ENCODE measurements around the gene CCDC60.

The CCDC60 gene

DNA sequence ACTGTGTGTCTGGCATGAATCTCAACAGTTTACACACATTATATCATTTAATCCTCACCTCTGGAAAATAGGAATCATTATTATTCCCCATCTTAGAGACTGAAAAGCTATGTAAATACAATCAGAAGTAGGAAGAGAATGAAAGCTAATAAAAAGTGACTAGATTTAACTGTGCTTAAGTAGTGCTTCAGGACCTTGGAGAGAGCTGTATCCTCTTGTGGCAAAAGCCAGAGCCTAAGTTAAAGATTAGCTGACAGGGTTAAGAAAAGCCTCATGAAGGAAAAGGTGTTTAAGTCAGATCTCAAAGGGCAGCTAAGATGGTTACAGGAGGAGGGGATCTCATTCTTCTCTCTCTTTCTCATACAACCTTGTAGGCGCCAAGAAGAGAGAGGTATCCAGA is 193.7 kb downstream of the CCDC60 start:
- DNase-seq (ENCODE audit: low read depth, low spot score), result no peak

DNA sequence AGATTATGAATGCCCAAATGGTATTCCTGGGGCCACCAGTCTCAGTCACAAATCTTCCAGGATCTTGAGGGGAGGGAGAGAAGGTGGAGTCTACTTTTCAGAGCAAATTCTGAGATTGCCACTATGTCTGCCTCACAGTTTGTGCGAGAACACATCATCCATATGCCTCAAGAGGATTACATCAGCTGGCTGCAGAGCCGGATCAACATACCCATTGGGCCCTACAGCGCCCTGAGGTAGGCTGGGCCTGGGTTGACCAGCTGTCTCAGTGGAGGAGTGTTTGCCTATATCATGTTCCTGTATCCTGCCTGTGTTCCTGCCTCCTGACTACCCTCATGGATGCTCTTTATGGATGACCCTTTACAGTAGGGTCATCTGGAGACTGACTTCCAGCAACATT is 205.9 kb downstream of the CCDC60 start:
- DNase-seq (ENCODE audit: low read depth, low spot score), result no peak

DNA sequence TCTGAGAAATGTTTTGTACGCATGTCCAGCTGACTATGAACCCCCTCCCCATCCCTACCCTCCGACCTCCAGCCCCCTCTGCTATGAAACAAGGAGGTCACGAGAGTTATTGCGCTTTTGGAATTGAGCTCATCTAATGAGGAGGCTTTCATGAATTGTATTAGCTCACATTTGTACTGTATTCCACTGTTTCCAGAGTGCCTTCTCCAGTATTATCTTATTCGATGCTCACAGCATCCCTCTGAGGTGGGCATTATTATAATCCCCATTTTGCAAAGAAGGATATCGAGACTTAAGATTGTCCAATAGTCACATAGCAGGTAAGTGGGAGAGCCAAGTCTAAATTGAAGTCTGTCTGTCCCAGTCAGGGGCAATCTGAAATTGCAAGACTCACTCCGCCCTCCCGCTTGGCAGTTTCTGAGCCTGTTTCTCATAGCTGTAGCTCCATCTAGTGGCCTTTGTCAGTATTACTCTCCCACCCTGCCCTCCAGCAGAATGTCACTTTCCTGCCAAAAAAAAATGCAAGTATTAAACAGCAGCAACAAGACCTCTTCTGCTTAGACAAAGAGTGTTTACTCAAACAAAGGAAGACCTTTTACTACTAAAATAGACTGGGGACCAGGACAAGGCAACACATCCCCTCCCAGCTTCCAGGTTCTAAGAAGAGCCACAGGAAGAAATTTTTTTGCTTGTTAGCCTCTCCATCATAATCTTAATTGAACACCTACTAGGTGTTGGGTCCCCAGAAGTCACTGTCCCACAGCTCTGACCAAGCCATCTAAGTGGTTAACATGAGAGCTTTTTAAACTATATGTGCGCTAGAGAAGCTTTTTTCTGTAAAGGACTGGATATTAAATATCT is 210.5 kb downstream of the CCDC60 start:
- peak; percentile 50 for DNase-seq (ENCODE audit: low read depth, low spot score)

DNA sequence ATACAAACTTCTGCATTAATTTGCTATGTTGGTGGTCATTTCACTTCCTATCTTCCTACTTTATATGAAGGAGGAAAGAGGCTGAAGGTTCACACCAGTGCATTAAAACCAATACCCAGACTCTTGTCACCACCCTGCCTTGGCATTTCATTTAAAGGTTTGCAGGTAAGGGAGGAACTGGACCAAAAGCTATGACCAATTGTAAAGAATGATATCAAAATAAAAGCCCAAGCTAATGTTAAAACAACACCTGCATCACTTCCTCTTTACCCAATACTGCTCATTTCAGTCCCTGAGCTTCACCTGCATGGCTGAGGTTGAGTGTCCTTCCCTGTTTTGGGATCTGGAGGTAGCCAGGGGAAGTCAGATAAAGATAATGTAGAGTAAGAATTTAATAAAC is 211.8 kb downstream of the CCDC60 start:
- no peak for DNase-seq (ENCODE audit: low read depth, low spot score)

DNA sequence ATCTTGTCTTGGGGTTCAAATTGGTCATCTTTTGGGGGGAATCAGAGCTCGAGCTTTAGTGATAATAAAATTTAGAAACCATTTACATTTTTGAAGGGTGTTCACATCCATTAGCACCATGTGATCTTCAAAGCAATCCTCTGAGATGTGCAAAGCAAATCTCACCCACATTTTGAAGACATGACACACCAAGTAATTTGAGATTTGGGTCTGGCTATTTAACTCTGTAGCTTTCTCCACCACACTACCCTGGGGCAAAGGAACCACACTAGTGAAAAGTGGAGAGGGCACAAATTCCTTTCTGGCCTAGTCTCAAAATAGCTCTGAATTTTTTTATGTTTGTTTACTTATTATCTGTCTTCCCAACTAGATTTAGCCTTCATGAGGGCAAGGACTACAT is 212.5 kb downstream of the CCDC60 start:
- no peak for DNase-seq (ENCODE audit: low read depth, low spot score)

DNA sequence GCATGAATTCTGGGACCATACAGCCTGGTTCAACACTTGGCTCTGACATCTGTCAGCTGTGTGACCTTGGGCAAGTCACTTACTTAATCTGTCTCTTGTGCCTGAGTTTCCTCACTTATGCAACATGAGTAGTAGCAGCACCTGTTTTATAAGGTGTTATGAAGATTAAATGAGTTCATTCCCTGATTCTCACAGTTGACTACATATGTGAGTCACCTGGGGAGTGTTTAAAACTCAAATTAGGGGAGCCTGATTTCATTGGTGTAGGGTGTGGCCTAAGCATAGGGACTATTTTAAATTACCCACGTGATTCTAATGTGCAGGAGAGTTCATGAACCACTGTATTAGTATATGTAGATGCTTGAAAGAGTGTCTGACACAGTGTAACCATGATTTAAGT is 222.3 kb downstream of the CCDC60 start:
- DNase-seq (ENCODE audit: low read depth, low spot score), result no peak

DNA sequence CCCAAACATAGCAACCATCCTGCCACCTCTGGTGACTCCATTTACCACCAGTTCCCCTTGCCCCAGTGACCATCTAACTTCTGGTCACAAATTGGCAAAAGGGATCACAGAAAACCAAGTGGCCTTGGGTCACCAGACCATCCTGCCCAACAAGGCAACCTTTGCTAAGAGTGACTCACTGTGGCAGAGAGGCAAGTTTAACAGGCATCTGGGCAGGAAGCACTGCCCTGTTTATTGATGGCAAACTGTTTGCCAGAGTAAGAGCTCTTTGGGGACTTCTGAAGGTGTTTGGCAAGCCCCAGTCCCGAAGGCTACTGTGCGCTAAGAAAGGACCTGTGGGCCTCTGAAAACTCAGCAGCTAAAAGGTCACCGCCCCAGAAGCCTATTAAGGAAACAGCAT is 230.9 kb downstream of the CCDC60 start:
- no peak for DNase-seq (ENCODE audit: low read depth, low spot score)

DNA sequence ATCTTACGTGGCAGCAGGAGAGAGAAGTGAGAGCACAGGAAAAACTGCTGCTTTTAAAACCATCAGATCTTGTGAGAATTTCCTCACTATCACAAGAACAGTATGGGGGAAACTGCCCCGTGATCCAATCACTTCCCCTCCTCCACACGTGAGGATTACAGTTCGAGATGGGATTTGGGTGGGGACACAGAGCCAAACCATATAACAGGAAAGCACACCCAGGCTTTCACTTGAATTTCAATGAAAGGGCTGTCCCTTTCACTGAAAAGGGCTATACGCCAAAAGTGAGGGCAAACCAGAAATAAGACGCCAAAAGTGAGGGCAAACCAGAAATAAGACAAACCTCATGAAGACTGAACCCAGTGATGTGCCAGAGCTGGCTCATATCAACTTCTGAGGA is 236.2 kb downstream of the CCDC60 start:
- DNase-seq (ENCODE audit: low read depth, low spot score), result no peak

DNA sequence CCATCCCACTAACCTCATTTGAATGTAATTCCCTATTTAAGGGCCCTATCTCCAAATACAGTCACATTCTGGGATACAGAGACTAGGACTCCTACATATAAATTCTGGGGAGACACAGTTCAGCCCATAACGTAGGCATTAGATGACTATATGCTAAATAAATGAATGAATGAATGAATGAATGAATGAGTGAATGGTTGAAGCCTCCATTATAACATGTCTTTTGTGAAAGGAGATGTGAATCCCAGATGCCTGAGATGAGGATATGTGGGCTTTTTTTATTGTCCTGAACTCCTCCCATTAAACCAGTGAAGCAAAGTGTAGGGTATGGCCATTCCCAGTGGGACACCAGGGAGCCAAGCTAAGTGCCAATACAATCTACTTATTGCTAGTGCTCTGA is 238.6 kb downstream of the CCDC60 start:
- no peak for DNase-seq (ENCODE audit: low read depth, low spot score)

DNA sequence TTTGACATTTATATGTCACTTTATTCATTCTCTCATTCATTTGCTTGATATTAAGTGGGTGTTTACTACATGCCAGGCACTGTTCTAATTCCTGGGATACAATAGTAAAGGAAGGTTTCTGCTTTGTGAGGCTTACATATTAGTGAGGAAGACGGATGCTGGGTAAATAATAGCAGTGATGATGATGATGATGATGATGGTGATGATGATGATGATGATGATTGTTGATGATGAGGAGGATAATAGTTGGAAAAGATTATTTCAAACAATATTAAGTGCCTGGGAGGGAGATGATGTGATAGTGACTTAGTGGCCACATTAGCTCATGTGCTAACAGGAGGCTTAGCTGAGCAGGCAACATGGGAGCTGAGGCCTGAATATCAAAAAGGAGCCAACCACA is 239.7 kb downstream of the CCDC60 start:
- no peak for DNase-seq (ENCODE audit: low read depth, low spot score)

DNA sequence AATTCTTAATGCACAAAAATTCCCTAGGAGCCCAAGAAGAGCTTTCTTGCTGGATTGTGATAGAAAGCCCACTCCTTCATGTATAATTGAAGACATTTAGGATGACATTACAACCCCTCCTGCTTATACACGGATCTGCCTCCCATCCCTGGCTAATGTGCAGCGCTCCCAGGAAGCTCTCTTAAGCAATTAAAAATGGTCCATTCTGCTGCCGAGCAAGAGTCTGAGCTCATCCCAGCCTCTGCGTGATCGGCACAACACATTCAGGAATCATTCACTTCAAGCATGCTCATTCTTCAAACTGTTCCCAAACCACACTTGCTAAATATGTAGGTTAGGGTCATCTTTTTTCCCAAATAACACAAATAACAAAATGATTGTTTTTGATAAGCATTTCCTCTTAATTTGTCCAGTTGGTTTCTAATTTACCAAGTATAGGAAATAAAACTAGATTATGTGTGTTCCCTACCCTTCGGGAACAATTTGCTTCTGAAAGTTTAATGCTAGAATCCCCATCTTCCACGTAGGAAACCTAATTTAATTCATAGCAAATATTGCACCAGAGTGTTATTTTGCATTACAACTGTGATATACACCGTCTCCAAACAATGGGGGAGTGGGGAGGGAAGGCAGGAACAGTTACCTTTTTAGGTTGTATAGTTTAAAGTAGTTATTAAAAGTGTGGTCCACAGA is 241.7 kb downstream of the CCDC60 start:
- no peak for DNase-seq (ENCODE audit: low read depth, low spot score)

DNA sequence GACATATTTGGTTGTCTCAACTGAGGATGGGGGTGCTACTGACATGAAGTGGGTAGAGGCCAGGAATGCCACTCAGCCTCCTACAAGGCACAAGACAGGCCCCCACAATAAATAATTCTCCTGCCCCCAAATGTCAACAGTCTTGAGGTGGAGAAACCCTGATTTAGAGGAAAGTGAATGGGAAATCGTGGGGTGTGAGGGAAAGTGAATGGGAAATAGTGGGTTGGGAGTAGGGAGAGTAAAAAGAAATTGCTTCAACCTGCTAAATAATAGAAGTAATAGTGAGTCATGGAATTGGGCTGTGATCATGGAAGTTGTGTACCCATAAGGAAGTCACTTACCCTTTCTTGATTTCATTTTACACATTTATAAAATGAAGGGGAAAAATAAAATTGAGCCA is 242.4 kb downstream of the CCDC60 start:
- DNase-seq (ENCODE audit: low read depth, low spot score), result no peak

DNA sequence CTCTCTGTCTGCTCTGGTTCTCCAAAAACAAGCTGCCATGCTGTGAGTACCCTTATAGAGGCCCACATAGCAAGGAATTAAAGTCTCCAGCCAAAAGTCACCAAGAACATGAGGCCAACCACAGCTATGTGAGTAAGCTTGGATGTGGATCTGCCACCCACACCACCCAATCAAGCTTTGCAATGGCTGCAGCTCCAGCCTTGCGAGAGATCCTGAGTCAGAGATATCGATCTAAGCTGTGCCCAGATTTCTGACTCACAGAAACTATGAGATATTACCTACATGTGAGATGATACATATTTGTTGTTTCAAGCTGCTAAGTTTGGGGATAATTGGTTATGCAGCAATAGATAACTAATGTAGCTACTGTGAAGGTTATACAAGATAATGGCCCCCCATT is 243.6 kb downstream of the CCDC60 start:
- DNase-seq (ENCODE audit: low read depth, low spot score), result no peak

DNA sequence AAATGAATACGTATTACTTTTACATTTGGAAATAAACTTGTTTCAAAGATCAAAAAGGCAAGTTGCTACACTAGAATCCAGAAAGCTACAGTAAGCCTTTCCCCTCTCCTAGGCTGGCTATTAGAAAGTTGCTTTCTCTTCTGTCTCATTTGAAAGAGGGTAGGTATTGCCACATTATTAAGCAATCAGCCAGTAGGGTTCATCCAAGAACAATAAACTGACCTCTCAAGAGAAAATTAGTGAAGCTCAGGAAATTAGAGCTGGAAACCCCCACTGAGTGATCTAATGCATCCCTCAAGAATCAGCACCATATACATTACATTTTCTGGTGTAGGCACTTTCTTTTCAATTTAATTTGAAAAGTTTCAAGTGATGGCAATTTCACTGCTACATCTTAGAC is 254.6 kb downstream of the CCDC60 start:
- no peak for DNase-seq (ENCODE audit: low read depth, low spot score)

DNA sequence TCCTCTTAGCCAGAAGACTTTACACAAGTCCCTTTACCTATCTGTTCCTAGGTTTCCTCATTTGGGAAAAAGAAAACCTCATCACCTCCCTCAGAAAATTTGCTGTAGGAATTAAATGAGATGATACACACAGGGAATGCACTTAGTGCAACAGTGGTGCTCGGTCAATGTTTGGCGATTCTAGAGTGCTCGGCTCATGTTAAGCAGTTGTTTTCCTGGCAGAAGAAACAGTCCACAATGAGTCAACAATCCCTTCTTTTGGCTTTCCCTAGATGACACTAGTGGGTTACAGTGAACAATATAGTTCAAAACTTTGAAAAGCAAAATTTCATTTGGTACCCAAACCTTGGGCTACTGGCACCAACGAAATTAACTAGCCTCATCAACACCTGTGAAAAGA is 255.1 kb downstream of the CCDC60 start:
- DNase-seq (ENCODE audit: low read depth, low spot score), result no peak

Measured in smooth muscle cell of the brain vasculature (primary cell).